AG09319 (cell line): ENCODE results near the gene ELL3.

Experiments
- DNase-seq: peaks from one replicate; pipeline ENCODE4 v3.0.0-alpha.2; 2010; ENCODE audit warnings: low read depth; ENCODE audit errors: extremely low read depth
- CTCF ChIP-seq: IDR thresholded peaks from 2 replicates; pipeline ENCODE4 v1.5.1; 2011; ENCODE audit warnings: low read depth, mild to moderate bottlenecking, inconsistent platforms, low read length, moderate library complexity

Gene ELL3

GRCh38 chr15:43723151-43723550 is 53.6 kb downstream of the ELL3 start:
- TF ChIP-seq CTCF: no peak
- no peak for DNase-seq
